Activated CD8-positive, alpha-beta memory T cell treated with anti-CD3 and anti-CD28 coated beads, Interleukin-2, amount 10 ng/mL, durations not matched to agents 7 days and 5 days (primary cell): ENCODE results near the gene TBX3. TPM values are rescaled to one million over a fixed set of nuclear protein-coding genes. Genes with fewer than 3 reads are reported as not detected.

Experiments used
- ATAC-seq: fragments of 150-1000 bp; cut with Tn5 transposase; one replicate; pipeline ENCODE4 v1.10.0; 2021; ENCODE audit warnings: moderate library complexity
- CTCF ChIA-PET: fragments of 350-600 bp; sonication (Branson Sonifier 250); formaldehyde crosslinking; loops from one replicate; lab custom pipeline; 2021; ENCODE audit warnings: antibody characterized with exemption; lab: Charles Lee
- DNase-seq: peaks from one replicate; pipeline ENCODE4 v3.0.0-alpha.2; 2020
- H3K27ac Mint-ChIP-seq: one replicate; pipeline ENCODE4 v1.8.0; 2021; ENCODE audit warnings: mild to moderate bottlenecking, mixed read lengths
- H3K27me3 Mint-ChIP-seq: one replicate; pipeline ENCODE4 v1.8.0; 2021; ENCODE audit warnings: mixed read lengths
- H3K36me3 Mint-ChIP-seq: one replicate; pipeline ENCODE4 v1.8.0; 2021; ENCODE audit warnings: mild to moderate bottlenecking, mixed read lengths
- H3K4me1 Mint-ChIP-seq: one replicate; pipeline ENCODE4 v1.8.0; 2021; ENCODE audit warnings: mixed read lengths
- H3K4me3 Mint-ChIP-seq: one replicate; pipeline ENCODE4 v1.8.0; 2021; ENCODE audit warnings: mild to moderate bottlenecking, moderate library complexity, mixed read lengths
- H3K9me3 Mint-ChIP-seq: one replicate; pipeline ENCODE4 v1.8.0; 2022; ENCODE audit warnings: low read depth, mixed read lengths
- total RNA-seq, 2 experiments: library from RNA; stranded (reverse); gene quantifications; one replicate each; pipeline ENCODE4 v1.2.3, GENCODE V29; 2021

The TBX3 gene
- total RNA-seq, 2 experiments from 2014 or later, result not detected

- Mint-ChIP-seq H3K4me3 (no peak overlapping the region), H3K27ac (no peak overlapping the region), H3K4me1 (no peaks in the 10 kb centered on the region), H3K27me3 (peaks cover 58% of the 10 kb centered on the region), H3K36me3 (no peaks in the 10 kb centered on the region), H3K9me3 (no peaks in the 10 kb centered on the region)
- DNase-seq (no peak), ATAC-seq (no peak)
- CTCF ChIA-PET, result no interaction called here
Measured at GRCh38 chr12:114702462-114702861, 18.5 kb upstream of the TBX3 start.

- H3K36me3 Mint-ChIP-seq, result no peaks in the 10 kb centered on the region
- H3K27me3 Mint-ChIP-seq, result peaks cover 67% of the 10 kb centered on the region
- DNase-seq (no peak), ATAC-seq (no peak)
- CTCF ChIA-PET, result no interaction called here
- no peaks in the 10 kb centered on the region for H3K4me1 Mint-ChIP-seq
- H3K27ac Mint-ChIP-seq, result no peak overlapping the region
- H3K4me3 Mint-ChIP-seq, result no peak overlapping the region
- H3K9me3 Mint-ChIP-seq, result no peaks in the 10 kb centered on the region
Measured at GRCh38 chr12:114701553-114701952, 17.6 kb upstream of the TBX3 start.

GRCh38 chr12:114701104-114701414 is 17.1 kb upstream of the TBX3 start:
- CTCF ChIA-PET, result no interaction called here
- no peaks in the 10 kb centered on the region for H3K36me3 Mint-ChIP-seq
- DNase-seq (no peak), ATAC-seq (no peak)
- H3K4me1 Mint-ChIP-seq, result no peaks in the 10 kb centered on the region
- peaks cover 72% of the 10 kb centered on the region for H3K27me3 Mint-ChIP-seq
- no peak overlapping the region for H3K27ac Mint-ChIP-seq
- no peaks in the 10 kb centered on the region for H3K9me3 Mint-ChIP-seq
- no peak overlapping the region for H3K4me3 Mint-ChIP-seq

- Mint-ChIP-seq H3K4me3 (no peak overlapping the region), H3K27ac (peak overlapping the region; percentile 17), H3K27me3 (peaks cover 77% of the 10 kb centered on the region), H3K9me3 (no peaks in the 10 kb centered on the region), H3K36me3 (peaks cover 1% of the 10 kb centered on the region), H3K4me1 (no peaks in the 10 kb centered on the region)
- CTCF ChIA-PET, result no interaction called here
- DNase-seq (no peak), ATAC-seq (no peak)
Measured at GRCh38 chr12:114700392-114701103, 16.6 kb upstream of the TBX3 start.

DNA sequence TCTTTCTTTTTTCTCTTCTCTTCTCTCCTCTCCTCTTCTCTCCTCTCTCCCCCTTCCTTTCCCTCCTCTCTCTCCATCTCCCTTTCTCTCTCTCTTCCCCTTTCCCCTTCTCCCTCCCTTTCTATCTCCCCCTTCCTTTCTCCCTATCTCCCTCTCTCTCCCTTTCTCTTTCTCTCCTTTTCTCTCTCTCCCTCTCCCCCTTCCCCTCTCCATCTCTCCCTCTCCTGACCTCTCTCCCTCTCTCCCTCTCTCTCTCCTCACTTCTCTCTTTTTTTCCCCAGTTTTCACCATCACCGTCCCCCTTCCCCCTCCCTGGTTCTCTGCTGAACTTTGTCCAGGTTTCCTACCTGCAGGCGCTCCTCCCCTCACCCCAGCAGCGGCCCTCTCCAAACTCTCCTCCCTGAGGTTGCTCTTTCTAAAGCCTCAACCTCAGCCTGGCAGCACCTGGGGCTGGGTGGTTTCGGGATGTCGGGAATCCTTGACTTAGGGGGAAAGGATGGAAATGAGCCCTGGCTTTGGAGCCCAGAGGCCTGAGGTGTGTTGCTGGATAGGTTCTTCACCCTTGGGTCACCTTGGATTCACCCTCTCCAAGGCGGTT is 14.7 kb upstream of the TBX3 start:
- CTCF ChIA-PET, result no interaction called here
- Mint-ChIP-seq H3K36me3 (peaks cover 1% of the 10 kb centered on the region), H3K27me3 (peaks cover 93% of the 10 kb centered on the region), H3K4me3 (no peak overlapping the region), H3K9me3 (no peaks in the 10 kb centered on the region), H3K4me1 (no peaks in the 10 kb centered on the region), H3K27ac (no peak overlapping the region)
- ATAC-seq (no peak), DNase-seq (no peak)

GRCh38 chr12:114697741-114698565 is 14.0 kb upstream of the TBX3 start:
- CTCF ChIA-PET, result no interaction called here
- Mint-ChIP-seq H3K4me3 (no peak overlapping the region), H3K9me3 (no peaks in the 10 kb centered on the region), H3K27ac (no peak overlapping the region), H3K4me1 (no peaks in the 10 kb centered on the region), H3K36me3 (peaks cover 1% of the 10 kb centered on the region), H3K27me3 (peaks cover 97% of the 10 kb centered on the region)
- ATAC-seq (no peak), DNase-seq (no peak)

GRCh38 chr12:114697243-114697716 is 13.3 kb upstream of the TBX3 start:
- no peaks in the 10 kb centered on the region for H3K4me1 Mint-ChIP-seq
- H3K4me3 Mint-ChIP-seq, result no peak overlapping the region

GRCh38 chr12:114696443-114697242 is 12.7 kb upstream of the TBX3 start:
- ATAC-seq, result no peak
- no peak for DNase-seq
- Mint-ChIP-seq H3K27ac (no peak overlapping the region), H3K4me3 (no peak overlapping the region), H3K36me3 (peaks cover 1% of the 10 kb centered on the region), H3K27me3 (peaks cover 95% of the 10 kb centered on the region), H3K9me3 (no peaks in the 10 kb centered on the region), H3K4me1 (no peaks in the 10 kb centered on the region)
- CTCF ChIA-PET, result no interaction called here

More at GRCh38 chr12:114697243-114697716, 13.3 kb upstream of the TBX3 start:
- DNase-seq (no peak), ATAC-seq (no peak)
- peaks cover 1% of the 10 kb centered on the region for H3K36me3 Mint-ChIP-seq
- CTCF ChIA-PET, result no interaction called here
- no peak overlapping the region for H3K27ac Mint-ChIP-seq
- H3K9me3 Mint-ChIP-seq, result no peaks in the 10 kb centered on the region
- peaks cover 98% of the 10 kb centered on the region for H3K27me3 Mint-ChIP-seq

- H3K36me3 Mint-ChIP-seq, result peaks cover 1% of the 10 kb centered on the region
- no peaks in the 10 kb centered on the region for H3K9me3 Mint-ChIP-seq
- no peak overlapping the region for H3K4me3 Mint-ChIP-seq
- H3K27me3 Mint-ChIP-seq, result peaks cover 97% of the 10 kb centered on the region
- ATAC-seq, result no peak
- no peak for DNase-seq
- no peak overlapping the region for H3K27ac Mint-ChIP-seq
- no peaks in the 10 kb centered on the region for H3K4me1 Mint-ChIP-seq
- CTCF ChIA-PET, result no interaction called here
Measured at GRCh38 chr12:114695305-114695592, 11.3 kb upstream of the TBX3 start.

GRCh38 chr12:114694436-114695304 is 10.7 kb upstream of the TBX3 start:
- ATAC-seq (no peak), DNase-seq (no peak)
- no peak overlapping the region for H3K27ac Mint-ChIP-seq
- no peak overlapping the region for H3K4me3 Mint-ChIP-seq
- no peaks in the 10 kb centered on the region for H3K4me1 Mint-ChIP-seq
- H3K9me3 Mint-ChIP-seq, result no peaks in the 10 kb centered on the region
- peaks cover 97% of the 10 kb centered on the region for H3K27me3 Mint-ChIP-seq
- H3K36me3 Mint-ChIP-seq, result peaks cover 1% of the 10 kb centered on the region
- CTCF ChIA-PET, result no interaction called here

- no peak for ATAC-seq
- Mint-ChIP-seq H3K4me1 (no peaks in the 10 kb centered on the region), H3K27me3 (peaks cover 97% of the 10 kb centered on the region), H3K27ac (no peak overlapping the region), H3K9me3 (no peaks in the 10 kb centered on the region), H3K36me3 (peaks cover 1% of the 10 kb centered on the region), H3K4me3 (no peak overlapping the region)
- CTCF ChIA-PET, result no interaction called here
- no peak for DNase-seq
Measured at GRCh38 chr12:114693532-114693931, 9.6 kb upstream of the TBX3 start.

DNA sequence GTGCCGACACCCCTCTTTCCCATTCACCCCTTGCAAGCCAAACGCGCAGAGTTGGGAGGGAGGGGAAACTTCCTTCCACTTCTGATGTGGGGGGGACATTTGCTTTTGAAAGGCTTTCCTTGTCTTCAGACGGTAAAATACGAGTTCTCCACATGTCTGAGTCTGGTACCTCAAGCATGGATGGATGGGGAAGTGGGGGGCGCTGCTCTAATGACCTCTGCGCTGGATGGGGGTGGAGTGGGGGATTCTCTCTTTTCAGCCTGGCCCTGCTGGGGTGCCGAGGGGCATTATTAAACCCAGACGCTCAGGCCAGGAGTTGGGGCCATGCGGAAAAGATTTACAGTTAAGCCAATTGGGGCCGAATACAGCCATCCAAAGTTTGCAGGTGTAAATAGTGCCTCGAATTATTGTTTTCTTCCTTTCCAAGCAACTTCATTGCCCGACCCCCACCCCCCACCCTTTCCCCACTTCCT is 9.1 kb upstream of the TBX3 start:
- ATAC-seq (no peak), DNase-seq (no peak)
- H3K9me3 Mint-ChIP-seq, result no peaks in the 10 kb centered on the region
- peaks cover 97% of the 10 kb centered on the region for H3K27me3 Mint-ChIP-seq
- no peak overlapping the region for H3K27ac Mint-ChIP-seq
- no peaks in the 10 kb centered on the region for H3K4me1 Mint-ChIP-seq
- H3K4me3 Mint-ChIP-seq, result no peak overlapping the region
- CTCF ChIA-PET, result no interaction called here
- peaks cover 1% of the 10 kb centered on the region for H3K36me3 Mint-ChIP-seq
